Brain microvascular endothelial cell (primary cell): ENCODE measurements around the gene CADPS.

Source experiments
- DNase-seq: peaks from one replicate; pipeline ENCODE4 v3.0.0-alpha.2; 2020
- H3K27ac ChIP-seq: fragments of 250-450 bp; sonication (Bioruptor Pico); 2 replicates; pipeline ENCODE4 v1.5.1; 2020; ENCODE audit warnings: mild to moderate bottlenecking, moderate library complexity
- H3K27me3 ChIP-seq: fragments of 250-450 bp; sonication (Bioruptor Pico); replicated peaks from 2 replicates; pipeline ENCODE4 v1.5.1; 2020; ENCODE audit warnings: mild to moderate bottlenecking
- H3K36me3 ChIP-seq: fragments of 250-450 bp; sonication (Bioruptor Pico); replicated peaks from 2 replicates; pipeline ENCODE4 v1.5.1; 2020; ENCODE audit warnings: mild to moderate bottlenecking
- H3K4me3 ChIP-seq: 2 replicates; pipeline ENCODE4 v1.5.1; 2011; ENCODE audit warnings: low read depth, mild to moderate bottlenecking, control low read depth, low read length, moderate library complexity
- in situ Hi-C: cut with HindIII; loops from 2 replicates; pipeline ENCODE4 v1.10.0; 2017; ENCODE audit warnings: low sequenced_read_pairs, low pct_ligation_motif_present
- TF ChIP-seq, protein P1 (sequence below): IDR thresholded peaks from 2 replicates; pipeline ENCODE4 v1.5.1; 2011; ENCODE audit warnings: low read depth, mild to moderate bottlenecking, moderate library complexity, low read length, control low read depth, inconsistent platforms; ENCODE audit errors: missing control alignments

The CADPS gene

GRCh38 chr3:62672270-62672987, 202.8 kb downstream of the CADPS start:
- no peak overlapping the region for H3K4me3 ChIP-seq
- in situ Hi-C loops, result no loop called here
- DNase-seq, result no peak
- H3K27ac ChIP-seq, result no peak overlapping the region
- TF ChIP-seq, protein P1, sequence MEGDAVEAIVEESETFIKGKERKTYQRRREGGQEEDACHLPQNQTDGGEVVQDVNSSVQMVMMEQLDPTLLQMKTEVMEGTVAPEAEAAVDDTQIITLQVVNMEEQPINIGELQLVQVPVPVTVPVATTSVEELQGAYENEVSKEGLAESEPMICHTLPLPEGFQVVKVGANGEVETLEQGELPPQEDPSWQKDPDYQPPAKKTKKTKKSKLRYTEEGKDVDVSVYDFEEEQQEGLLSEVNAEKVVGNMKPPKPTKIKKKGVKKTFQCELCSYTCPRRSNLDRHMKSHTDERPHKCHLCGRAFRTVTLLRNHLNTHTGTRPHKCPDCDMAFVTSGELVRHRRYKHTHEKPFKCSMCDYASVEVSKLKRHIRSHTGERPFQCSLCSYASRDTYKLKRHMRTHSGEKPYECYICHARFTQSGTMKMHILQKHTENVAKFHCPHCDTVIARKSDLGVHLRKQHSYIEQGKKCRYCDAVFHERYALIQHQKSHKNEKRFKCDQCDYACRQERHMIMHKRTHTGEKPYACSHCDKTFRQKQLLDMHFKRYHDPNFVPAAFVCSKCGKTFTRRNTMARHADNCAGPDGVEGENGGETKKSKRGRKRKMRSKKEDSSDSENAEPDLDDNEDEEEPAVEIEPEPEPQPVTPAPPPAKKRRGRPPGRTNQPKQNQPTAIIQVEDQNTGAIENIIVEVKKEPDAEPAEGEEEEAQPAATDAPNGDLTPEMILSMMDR, result no peak
- no peaks in the 10 kb centered on the region for H3K36me3 ChIP-seq
- no peaks in the 10 kb centered on the region for H3K27me3 ChIP-seq

- in situ Hi-C loops, result no loop called here
- no peak for DNase-seq
- Histone ChIP-seq H3K36me3 (no peaks in the 10 kb centered on the region), H3K27ac (no peak overlapping the region), H3K27me3 (no peaks in the 10 kb centered on the region), H3K4me3 (no peak overlapping the region)
- TF ChIP-seq, protein P1, result no peak
Measured at GRCh38 chr3:62670351-62670750, 204.9 kb downstream of the CADPS start.

DNA sequence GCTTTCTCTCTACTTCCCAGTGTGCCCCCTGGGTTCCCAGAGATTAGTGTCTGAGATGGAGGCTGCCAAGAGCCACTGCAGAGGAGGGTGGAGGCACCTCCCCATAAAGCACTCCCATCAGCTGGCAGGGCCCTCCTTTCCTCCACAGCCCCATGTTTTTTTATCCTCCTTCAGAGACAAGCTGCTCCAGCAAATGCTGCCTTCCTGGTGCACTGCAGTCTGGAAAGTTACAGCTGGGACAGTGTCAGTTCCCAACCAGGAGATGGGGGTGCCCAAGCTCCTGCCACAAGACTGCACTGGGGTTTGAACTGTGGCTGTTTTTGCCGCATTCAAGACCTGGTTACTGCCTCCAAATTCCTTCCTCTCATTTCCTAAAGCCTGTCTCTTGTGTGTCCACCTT, 206.1 kb downstream of the CADPS start:
- Histone ChIP-seq H3K36me3 (no peaks in the 10 kb centered on the region), H3K4me3 (no peak overlapping the region), H3K27me3 (no peaks in the 10 kb centered on the region), H3K27ac (no peak overlapping the region)
- TF ChIP-seq, protein P1, result no peak
- in situ Hi-C loops, result no loop called here
- DNase-seq, result no peak

GRCh38 chr3:62667714-62668113, 207.5 kb downstream of the CADPS start:
- in situ Hi-C loops, result no loop called here
- Histone ChIP-seq H3K4me3 (no peak overlapping the region), H3K27ac (no peak overlapping the region), H3K27me3 (no peaks in the 10 kb centered on the region), H3K36me3 (no peaks in the 10 kb centered on the region)
- DNase-seq, result no peak
- TF ChIP-seq, protein P1, result no peak

DNA sequence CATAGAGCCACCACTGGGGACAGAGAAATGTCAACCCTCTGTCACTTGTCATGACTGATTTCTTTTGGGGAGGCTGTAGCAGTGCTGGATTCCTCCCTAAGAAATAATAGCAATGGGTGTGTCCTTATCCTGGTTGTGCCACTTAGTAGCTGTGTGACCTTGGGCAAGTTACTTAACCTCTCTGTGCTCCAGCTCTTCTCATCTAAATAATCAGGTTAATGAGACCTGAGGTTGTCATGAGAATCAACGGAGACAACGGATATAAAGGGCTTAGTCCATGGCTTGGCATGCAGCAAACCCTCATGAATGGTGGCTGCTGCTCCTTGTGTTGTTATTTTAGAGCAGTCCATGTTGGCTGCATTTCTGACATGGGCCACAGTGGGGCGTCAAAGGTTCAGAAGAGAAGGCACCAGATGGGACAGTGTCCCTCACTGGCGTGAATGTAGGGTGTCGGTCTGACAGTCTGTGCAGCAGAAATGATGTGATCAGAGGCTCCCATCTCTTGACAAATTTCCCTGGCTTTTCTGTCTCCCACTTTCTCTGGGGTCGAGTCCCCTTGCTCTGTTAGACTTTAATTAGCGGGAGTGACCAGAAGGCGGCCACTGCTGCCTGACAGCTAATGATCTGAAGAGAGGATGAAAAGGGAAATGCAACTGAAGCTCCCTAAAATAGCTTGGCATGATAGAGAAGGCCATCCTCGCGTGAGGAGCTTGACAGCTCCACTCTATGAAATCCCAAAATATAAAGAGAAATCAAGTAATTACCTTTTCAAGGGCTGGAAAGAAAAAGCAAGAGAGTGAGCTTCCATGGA, 209.4 kb downstream of the CADPS start:
- DNase-seq, result peak; percentile 73
- Histone ChIP-seq H3K27me3 (no peaks in the 10 kb centered on the region), H3K36me3 (no peaks in the 10 kb centered on the region), H3K4me3 (no peak overlapping the region), H3K27ac (no peak overlapping the region)
- in situ Hi-C loops, result no loop called here
- TF ChIP-seq, protein P1, result peak; percentile 86
